Upper lobe of left lung (tissue), 4 donors: ENCODE data around the gene TMEM258.

Experiments used
- EP300 ChIP-seq, 4 donors: sonication (generic); formaldehyde crosslinking; IDR thresholded peaks; one replicate each; pipeline ENCODE4 v1.5.1; 2017; ENCODE audit warnings: antibody characterized with exemption in 4 of 4, control low read depth in 2 of 4
- POLR2A ChIP-seq, 4 donors: fragments of 450-650 bp; IDR thresholded peaks; one replicate each; pipeline ENCODE4 v1.5.1; 2016 to 2017; ENCODE audit warnings: antibody characterized with exemption in 4 of 4, mild to moderate bottlenecking in 2 of 4

GRCh38 chr11:61832207-61832606 is 39.8 kb upstream of the TMEM258 start:
- no peak for TF ChIP-seq POLR2A (IDR thresholded peaks at IDR 0.05)
- TF ChIP-seq EP300 (IDR thresholded peaks at IDR 0.05) = no peak
